T-helper 2 cell treated with Interferon-gamma antibody and Interleukin-4, amounts not matched to agents 5 μg/mL and 100 μg/mL, for 36 hours (primary cell): Measurements from ENCODE around the gene ASB10.

Experiments
- DNase-seq: peaks from one replicate; pipeline ENCODE4 v3.0.0; 2021; ENCODE audit warnings: low spot score
- H3K27ac Mint-ChIP-seq: one replicate; pipeline ENCODE4 v1.8.0; 2021; ENCODE audit warnings: mild to moderate bottlenecking, mixed read lengths
- H3K27me3 Mint-ChIP-seq: one replicate; pipeline ENCODE4 v1.8.0; 2021; ENCODE audit warnings: low read depth, mixed read lengths
- H3K36me3 Mint-ChIP-seq: one replicate; pipeline ENCODE4 v1.8.0; 2021; ENCODE audit warnings: low read depth, mixed read lengths
- H3K4me1 Mint-ChIP-seq: one replicate; pipeline ENCODE4 v1.8.0; 2021; ENCODE audit warnings: low read depth, mixed read lengths
- H3K4me3 Mint-ChIP-seq: one replicate; pipeline ENCODE4 v1.8.0; 2022; ENCODE audit warnings: mild to moderate bottlenecking, moderate library complexity, mixed read lengths
- H3K9me3 Mint-ChIP-seq: one replicate; pipeline ENCODE4 v1.8.0; 2021; ENCODE audit warnings: mixed read lengths

Gene ASB10

DNA sequence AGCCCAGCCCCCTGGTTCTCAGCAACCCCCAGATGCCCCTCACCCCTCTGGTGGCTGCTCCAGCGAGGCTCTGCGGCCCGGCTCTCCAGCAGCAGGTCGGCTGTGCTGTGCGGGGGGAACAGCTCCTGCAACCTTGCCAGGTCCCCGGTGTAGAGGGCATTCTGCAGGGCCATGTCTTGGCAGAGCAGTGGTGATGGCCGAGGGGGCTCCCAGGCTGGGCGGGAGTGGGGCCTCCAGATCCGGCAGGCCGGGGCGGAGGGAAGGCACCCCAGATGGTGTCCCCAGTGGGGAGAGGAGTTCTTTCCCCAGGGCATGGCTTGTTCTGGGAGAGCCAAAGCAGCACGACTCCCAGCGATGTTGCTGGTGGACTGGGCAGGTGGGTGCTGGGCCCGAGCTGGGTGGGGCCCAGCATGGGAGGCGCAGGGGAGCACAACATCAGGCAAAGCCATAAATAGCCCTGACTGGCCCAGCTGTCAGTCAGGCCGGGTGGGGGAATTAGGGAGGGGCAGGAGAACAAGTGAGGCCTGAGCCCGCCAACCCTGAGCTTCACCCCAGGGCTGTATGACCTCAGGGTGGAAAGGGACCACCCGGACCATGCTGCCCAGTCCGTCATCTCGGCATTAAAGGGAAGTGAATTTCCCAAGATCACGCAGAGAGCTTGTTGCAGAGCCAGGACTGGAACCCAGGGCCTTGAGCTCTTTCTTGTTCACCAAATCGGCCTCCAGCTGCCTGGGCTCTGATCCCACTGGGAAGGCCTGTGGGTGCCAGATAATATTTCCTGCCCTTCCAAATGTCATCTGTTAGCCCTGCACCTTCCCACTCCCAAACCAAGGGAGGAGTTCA, 580 bp upstream of the ASB10 start:
- Mint-ChIP-seq H3K4me3 (no peak overlapping the region), H3K9me3 (no peaks in the 10 kb centered on the region), H3K4me1 (no peaks in the 10 kb centered on the region), H3K27ac (no peak overlapping the region), H3K36me3 (no peaks in the 10 kb centered on the region), H3K27me3 (peaks cover 11% of the 10 kb centered on the region)
- DNase-seq, result no peak

DNA sequence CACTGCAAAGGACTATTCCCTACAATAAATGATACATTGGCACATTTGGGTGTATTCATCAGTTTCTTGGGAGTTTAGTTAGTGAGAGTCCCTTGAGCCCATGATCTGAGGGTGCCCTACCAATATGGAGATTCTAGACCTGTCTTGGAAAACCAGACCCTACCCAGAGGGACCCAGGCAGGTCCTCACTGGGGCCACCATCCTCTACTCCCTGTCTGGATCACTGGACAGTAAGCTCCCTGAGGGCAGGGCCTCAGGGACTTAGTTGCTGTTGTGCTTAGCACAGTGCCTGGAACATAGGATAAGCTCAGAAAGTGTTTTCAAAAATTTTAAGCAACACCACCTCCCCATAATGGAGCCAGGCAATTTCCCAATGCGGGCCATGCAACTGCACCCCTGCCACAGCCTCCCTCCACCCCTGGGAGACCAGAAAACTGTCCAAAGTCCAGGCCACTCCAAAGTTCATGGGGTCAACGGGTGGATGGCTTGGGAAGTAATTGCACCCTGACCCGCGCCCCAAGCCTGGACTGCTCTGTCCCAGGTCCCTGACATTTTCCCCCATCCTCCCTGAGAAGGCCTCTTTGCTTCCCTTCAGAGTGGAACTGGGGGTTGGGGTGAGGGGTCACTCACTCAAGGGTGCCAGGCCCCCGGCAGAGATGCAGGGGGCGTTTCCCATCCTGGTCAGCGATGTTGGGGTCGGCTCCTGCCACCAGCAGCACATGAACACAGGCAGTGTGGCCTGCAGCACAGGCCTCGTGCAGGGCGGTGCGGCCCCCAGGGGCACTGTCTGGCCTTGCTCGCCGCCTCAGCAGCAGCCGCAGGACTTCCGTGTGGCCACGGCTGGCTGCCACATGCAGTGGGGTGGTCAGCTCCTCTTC, 1.0 kb downstream of the ASB10 start:
- Mint-ChIP-seq H3K27ac (no peak overlapping the region), H3K4me3 (no peak overlapping the region), H3K9me3 (no peaks in the 10 kb centered on the region), H3K4me1 (no peaks in the 10 kb centered on the region), H3K36me3 (no peaks in the 10 kb centered on the region), H3K27me3 (peaks cover 14% of the 10 kb centered on the region)
- no peak for DNase-seq

DNA sequence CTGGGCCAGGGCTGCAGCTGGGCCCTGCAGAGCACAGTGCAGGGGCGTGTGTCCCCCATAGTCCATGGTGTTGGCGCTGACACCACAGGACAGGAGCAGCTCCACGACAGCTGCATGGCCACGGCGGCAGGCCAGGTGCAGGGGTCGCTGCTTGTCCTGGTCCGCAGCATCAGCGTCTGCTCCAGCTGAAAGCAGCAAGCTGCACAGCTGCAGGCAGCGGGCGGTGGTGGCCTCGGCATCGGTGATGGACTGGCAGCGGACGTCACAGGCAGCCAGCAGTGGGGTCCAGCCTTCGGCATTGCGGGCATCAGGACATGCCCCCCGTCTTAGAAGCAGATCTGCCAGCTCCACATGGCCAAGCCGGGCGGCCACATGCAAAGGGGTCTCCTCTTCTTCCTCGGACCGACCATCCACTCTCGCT, 6.0 kb downstream of the ASB10 start:
- no peak for DNase-seq
- no peak overlapping the region for H3K27ac Mint-ChIP-seq
- peaks cover 6% of the 10 kb centered on the region for H3K27me3 Mint-ChIP-seq
- no peaks in the 10 kb centered on the region for H3K36me3 Mint-ChIP-seq
- no peaks in the 10 kb centered on the region for H3K4me1 Mint-ChIP-seq
- H3K9me3 Mint-ChIP-seq, result no peaks in the 10 kb centered on the region
- H3K4me3 Mint-ChIP-seq, result no peak overlapping the region

DNA sequence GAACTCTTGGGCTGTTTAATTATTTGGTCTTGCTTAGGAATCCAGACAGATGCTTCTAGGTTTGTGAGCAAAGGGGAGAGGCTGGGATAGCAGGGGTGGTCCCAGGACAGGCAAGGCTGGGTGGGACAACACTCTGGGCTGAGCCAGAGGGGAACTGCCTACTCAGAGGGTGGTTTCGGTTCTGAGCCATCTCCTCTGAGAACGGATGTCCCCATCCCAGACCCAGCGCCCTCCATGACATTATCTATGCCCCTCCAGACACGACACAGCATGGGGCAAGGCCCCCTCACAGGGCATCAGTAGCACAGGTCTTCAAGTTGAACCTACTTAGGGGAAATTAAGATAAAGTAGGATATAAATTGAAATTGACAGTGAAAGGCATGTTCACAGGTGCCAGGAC, 7.1 kb downstream of the ASB10 start:
- H3K4me1 Mint-ChIP-seq, result no peaks in the 10 kb centered on the region
- no peak overlapping the region for H3K27ac Mint-ChIP-seq
- no peak overlapping the region for H3K4me3 Mint-ChIP-seq
- no peaks in the 10 kb centered on the region for H3K9me3 Mint-ChIP-seq
- H3K27me3 Mint-ChIP-seq, result peaks cover 6% of the 10 kb centered on the region
- no peaks in the 10 kb centered on the region for H3K36me3 Mint-ChIP-seq
- no peak for DNase-seq

DNA sequence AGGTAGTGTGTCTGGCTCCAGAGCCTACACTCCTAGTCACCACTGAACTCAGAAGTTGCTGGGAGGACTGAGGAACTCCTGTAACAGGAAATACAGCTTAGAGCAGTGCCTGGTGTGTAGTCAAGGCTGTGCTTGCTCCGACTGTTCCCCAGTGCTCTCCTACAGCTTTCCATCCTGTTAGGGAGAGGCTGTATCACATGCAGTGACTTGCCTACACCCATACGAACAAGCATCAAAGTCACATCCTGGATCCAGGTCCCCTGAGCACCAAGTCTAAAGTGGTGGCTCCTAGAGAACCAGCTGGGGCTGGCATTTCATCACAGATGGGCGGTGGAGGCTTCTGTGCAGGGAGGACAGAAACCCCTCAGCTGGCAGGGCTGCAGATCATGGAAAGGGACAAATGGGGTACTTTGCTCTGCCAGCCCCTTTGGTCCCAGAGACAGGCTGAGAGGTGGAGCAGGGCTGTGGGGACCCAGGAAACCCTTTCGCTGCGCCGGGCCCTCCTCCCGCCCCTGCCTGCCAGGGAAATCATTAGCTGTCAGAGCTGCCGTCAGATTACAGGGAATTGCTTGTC, 7.7 kb downstream of the ASB10 start:
- H3K4me3 Mint-ChIP-seq, result no peak overlapping the region
- H3K27ac Mint-ChIP-seq, result no peak overlapping the region
- H3K4me1 Mint-ChIP-seq, result no peaks in the 10 kb centered on the region
- peaks cover 6% of the 10 kb centered on the region for H3K27me3 Mint-ChIP-seq
- DNase-seq, result no peak
- no peaks in the 10 kb centered on the region for H3K9me3 Mint-ChIP-seq
- H3K36me3 Mint-ChIP-seq, result no peaks in the 10 kb centered on the region

DNA sequence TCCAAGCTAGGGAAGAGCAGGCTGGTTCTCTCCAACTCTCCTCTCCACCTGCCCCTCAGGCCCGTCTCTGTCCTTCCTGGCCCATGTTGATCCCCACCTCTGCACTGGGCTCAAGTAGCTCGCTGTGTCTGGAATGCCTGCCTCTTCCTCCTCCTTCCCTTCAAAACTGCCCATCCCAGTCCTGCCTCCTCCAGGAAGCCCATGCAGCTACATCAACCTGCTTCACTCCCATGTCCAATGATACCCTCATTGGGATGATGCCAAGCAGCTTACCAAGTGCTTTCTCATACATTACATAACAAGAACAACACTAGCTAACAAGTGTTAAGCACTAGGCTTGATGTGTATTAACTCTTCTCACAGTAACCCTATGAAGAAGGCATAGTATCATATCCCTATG, 8.2 kb downstream of the ASB10 start:
- Mint-ChIP-seq H3K4me3 (no peak overlapping the region), H3K36me3 (no peaks in the 10 kb centered on the region), H3K27ac (no peak overlapping the region)

DNA sequence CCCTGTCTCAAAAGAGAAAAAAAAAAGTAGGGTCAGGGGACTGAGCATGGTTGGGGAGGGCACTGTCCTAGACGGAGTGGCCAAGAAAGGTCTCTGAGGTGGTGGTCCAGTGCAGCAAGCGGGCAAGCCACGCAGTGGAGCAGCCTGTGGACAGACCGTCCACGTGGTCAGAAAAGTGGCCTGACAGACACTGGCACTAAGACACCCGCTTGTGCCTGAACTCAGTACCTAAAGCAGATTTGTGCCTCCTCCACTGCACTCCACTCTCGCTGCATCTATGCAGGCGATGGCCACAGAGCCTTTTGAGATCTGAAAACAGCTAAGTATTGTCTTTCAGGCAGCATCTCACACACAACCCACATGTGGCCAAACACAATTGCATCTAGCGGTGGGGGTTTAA, 8.8 kb downstream of the ASB10 start:
- Mint-ChIP-seq H3K36me3 (no peaks in the 10 kb centered on the region), H3K4me3 (no peak overlapping the region), H3K4me1 (no peaks in the 10 kb centered on the region), H3K27me3 (peaks cover 6% of the 10 kb centered on the region), H3K9me3 (no peaks in the 10 kb centered on the region), H3K27ac (no peak overlapping the region)
- DNase-seq, result no peak

More for the DNA sequence above, 8.2 kb downstream of the ASB10 start:
- no peak for DNase-seq
- no peaks in the 10 kb centered on the region for H3K9me3 Mint-ChIP-seq
- H3K27me3 Mint-ChIP-seq, result peaks cover 6% of the 10 kb centered on the region
- no peaks in the 10 kb centered on the region for H3K4me1 Mint-ChIP-seq

DNA sequence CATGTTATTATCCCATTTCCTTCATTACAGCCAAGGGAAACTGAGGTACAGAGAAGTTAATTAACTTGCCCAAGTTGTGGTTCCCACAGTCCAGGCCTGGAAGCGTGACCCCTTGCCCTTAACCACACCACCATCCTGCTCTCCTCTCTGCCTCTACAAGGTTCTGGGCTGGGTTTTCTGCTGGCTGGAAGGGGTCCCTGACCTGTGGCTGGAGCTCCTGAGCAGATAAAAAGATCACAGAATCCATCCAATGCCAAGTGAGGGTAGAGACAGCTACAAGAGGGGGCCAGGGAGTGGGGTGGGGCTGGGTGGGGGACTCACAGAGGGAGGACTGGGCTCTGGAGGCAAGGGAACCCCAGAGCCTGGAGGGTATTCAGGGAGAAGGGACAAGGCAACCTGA, 9.7 kb downstream of the ASB10 start:
- H3K4me1 Mint-ChIP-seq, result peaks cover 4% of the 10 kb centered on the region
- H3K4me3 Mint-ChIP-seq, result no peak overlapping the region
- DNase-seq, result no peak
- no peaks in the 10 kb centered on the region for H3K9me3 Mint-ChIP-seq
- H3K27ac Mint-ChIP-seq, result no peak overlapping the region
- no peaks in the 10 kb centered on the region for H3K36me3 Mint-ChIP-seq
- peaks cover 10% of the 10 kb centered on the region for H3K27me3 Mint-ChIP-seq

DNA sequence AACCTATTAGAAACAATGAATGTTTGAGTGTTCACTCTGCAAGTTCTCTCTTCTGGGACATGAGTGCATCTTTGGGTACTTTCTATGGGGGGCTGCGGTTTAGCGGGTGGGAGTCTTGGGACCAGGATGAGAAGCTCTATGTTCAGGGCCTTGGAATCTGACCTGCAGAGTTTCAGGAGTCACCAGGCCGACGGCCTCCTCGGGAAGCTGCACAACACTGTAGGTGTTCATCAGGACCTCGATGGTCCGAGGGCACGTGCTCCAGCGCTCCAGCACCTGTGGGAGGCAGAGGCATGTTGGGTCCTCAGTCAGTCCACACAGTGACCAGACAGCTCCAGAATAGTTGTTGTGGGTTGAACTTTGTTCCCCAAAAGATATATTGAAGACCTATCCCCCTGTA, 10.6 kb downstream of the ASB10 start:
- no peaks in the 10 kb centered on the region for H3K9me3 Mint-ChIP-seq
- no peak overlapping the region for H3K4me3 Mint-ChIP-seq
- peaks cover 13% of the 10 kb centered on the region for H3K27me3 Mint-ChIP-seq
- H3K27ac Mint-ChIP-seq, result no peak overlapping the region
- DNase-seq, result no peak
- no peaks in the 10 kb centered on the region for H3K36me3 Mint-ChIP-seq
- peaks cover 6% of the 10 kb centered on the region for H3K4me1 Mint-ChIP-seq

DNA sequence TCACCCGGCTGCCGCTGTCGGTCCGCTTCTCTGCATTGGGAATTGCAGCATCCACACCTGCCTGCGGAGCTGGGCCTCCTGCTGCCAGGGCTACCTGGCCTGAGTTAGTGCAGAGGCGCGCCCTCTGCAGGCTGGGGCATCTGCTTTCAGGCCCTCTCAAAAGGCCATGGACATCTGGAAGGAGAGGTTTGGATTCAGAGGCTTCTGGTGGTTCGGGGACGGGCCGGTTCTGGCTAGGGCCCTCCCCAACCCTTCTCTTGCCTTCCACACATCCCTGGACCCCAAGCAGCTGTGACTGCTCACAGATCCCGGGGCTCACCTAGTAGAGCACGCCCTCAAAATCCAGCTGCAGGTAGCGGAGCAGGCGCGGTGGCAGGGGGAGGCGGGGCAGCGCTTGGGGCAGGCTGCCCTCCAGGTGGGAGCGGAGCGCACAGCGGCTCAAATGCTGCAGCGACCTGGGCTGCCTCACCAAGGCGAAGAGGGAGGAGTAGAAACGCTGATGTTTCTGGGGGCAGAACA, 11.2 kb downstream of the ASB10 start:
- Mint-ChIP-seq H3K9me3 (no peaks in the 10 kb centered on the region), H3K36me3 (no peaks in the 10 kb centered on the region), H3K27ac (no peak overlapping the region), H3K4me3 (no peak overlapping the region), H3K4me1 (peaks cover 6% of the 10 kb centered on the region), H3K27me3 (peaks cover 19% of the 10 kb centered on the region)
- DNase-seq, result no peak

DNA sequence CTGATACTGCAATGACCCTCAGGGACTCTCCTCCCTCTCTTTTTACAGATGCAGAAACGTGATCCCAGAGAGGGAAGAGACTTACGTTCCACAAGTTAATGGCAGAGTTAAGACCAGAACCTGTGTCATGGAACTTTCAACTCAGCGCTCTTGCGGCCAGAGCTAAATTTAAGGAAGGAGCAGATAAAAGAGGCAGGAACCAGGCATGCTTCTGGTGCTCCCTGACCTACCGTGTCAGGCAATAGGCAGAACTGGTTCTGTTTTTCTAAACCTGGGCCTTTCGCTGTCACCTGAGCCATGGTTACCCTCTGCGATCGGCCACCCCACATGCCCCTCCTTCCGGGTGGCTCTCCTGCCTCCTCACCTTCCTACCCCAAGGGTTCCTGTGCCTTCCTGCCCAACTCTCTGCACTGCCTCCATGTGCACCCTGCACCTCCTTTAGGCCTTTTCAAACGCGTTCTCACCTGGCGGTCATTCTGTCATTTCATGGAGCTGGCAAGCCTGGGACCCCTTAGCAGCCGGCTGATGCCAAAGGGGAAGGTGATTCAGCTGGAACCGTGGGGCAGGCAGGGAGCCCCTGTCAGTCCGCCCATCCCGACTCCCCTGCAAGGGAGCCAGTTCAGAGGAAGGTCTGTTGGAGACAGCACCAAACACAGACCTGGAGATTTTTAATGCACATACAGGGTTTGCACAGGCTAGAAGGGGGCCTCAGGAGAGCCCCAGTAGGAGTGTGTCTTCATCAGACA, 11.8 kb downstream of the ASB10 start:
- Mint-ChIP-seq H3K4me1 (peaks cover 6% of the 10 kb centered on the region), H3K4me3 (no peak overlapping the region)

DNA sequence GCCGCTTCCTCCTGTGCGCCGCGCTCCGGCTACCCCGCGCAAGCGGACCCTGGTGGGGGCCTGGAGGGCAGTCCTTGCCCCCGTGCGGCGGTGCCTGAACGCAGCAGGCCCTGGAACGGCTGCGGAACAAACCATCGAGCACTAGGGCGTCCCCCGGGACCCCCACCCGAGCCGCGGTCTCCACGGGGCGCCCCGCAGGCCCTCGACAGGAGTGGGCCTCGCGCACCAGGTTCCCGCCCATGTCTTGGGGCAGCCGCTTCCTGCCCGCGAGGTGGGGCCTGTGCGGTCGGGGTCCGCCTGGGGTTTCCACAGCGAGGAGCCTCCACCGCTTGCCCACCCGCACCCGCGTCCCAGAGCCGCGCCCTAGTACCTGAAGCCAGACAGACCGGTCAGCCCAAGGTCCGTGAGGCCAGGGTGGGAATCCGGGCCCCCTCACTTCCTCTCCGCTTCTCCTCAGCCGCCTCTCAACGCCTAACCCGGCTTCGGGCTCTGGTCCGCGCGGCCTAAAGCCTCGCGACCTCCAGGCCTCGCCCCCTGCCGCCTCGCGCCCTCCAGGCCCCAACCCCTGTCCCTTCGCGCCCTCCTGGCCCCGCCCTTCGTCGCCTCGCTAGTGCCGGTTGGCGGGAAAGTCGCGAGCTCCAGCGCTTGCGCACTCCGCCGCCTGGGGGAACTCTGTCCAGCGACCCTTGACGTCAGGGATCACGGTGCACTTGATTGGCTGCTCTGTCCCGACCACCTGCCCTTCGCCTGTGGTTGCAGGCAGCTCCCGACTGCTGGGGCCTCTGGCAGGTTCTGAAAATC, 12.6 kb downstream of the ASB10 start:
- no peak for DNase-seq
- peaks cover 30% of the 10 kb centered on the region for H3K27me3 Mint-ChIP-seq
- no peak overlapping the region for H3K4me3 Mint-ChIP-seq
- no peaks in the 10 kb centered on the region for H3K9me3 Mint-ChIP-seq
- H3K27ac Mint-ChIP-seq, result no peak overlapping the region
- peaks cover 6% of the 10 kb centered on the region for H3K4me1 Mint-ChIP-seq
- no peaks in the 10 kb centered on the region for H3K36me3 Mint-ChIP-seq

More for the DNA sequence above, 11.8 kb downstream of the ASB10 start:
- Mint-ChIP-seq H3K9me3 (no peaks in the 10 kb centered on the region), H3K36me3 (no peaks in the 10 kb centered on the region), H3K27ac (no peak overlapping the region), H3K27me3 (peaks cover 22% of the 10 kb centered on the region)
- DNase-seq, result no peak
